Heart left ventricle (tissue), 13 donors: Measurements from ENCODE around the gene STIM1.

ENCODE experiments used
- POLR2A ChIP-seq, 2 donors: fragments of 450-650 bp; IDR thresholded peaks; one replicate each; pipeline ENCODE4 v1.6.1; 2017; ENCODE audit warnings: antibody characterized with exemption in 2 of 2, mild to moderate bottlenecking in 2 of 2, moderate library complexity in 2 of 2
- TF ChIP-seq, protein P1 (sequence below), 12 donors: fragments of 200-600 bp; sonication (generic) in 4 of 12; IDR thresholded peaks; one replicate each; pipeline versions ENCODE4 v1.5.0 to v1.8.0; 2018 to 2022; ENCODE audit warnings: antibody characterized with exemption in 12 of 12, mild to moderate bottlenecking in 5 of 12
- donor health status: ischemic (EF 13 %, LVEDD 7.1; RV severe dilation, severe dysfunction).
- donor health status: DM: no; HTN: yes; CAD: no.
- donor health status: DM: no; HTN: no; CAD: no.
- donor health status: ischemic (EF 25% LVEDD 6.9; RV normal size, moderate dysfunction).
- donor health status: ischemic (EF 25% LVEDD 5.7; RV mildly dilated, moderate dysfunction).
- donor health status: ischemic (EF 35%, LVEDD 5.7; RV mildly dilated, moderate dysfunction).
- donor health status: nonischemic (EF 11% LVEDD 7.7; RV severe dilation, severe dysfunction).
- donor health status: DM: yes; HTN: yes; CAD: no.
- donor health status: PGD.
- donor health status: ischemic (EF 29% LVEDD 5.4; RV normal size, mild dysfunction).
- donor health status: nonischemic (EF 23%, LVEDD 6.1; RV moderate dilation, normal function).

- TF ChIP-seq, protein P1, sequence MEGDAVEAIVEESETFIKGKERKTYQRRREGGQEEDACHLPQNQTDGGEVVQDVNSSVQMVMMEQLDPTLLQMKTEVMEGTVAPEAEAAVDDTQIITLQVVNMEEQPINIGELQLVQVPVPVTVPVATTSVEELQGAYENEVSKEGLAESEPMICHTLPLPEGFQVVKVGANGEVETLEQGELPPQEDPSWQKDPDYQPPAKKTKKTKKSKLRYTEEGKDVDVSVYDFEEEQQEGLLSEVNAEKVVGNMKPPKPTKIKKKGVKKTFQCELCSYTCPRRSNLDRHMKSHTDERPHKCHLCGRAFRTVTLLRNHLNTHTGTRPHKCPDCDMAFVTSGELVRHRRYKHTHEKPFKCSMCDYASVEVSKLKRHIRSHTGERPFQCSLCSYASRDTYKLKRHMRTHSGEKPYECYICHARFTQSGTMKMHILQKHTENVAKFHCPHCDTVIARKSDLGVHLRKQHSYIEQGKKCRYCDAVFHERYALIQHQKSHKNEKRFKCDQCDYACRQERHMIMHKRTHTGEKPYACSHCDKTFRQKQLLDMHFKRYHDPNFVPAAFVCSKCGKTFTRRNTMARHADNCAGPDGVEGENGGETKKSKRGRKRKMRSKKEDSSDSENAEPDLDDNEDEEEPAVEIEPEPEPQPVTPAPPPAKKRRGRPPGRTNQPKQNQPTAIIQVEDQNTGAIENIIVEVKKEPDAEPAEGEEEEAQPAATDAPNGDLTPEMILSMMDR (IDR thresholded peaks at IDR 0.05): no peak
- TF ChIP-seq POLR2A (IDR thresholded peaks at IDR 0.05): no peak
These were observed 127.6 kb downstream of the STIM1 start for GRCh38 chr11:3983101-3983500.
